Measurements from ENCODE around the gene MRPL17. TPM values are rescaled to one million over a fixed set of nuclear protein-coding genes. Genes with fewer than 3 reads are reported as not detected.

MRPL17 gene
- total RNA-seq = 40.5 TPM

DNA sequence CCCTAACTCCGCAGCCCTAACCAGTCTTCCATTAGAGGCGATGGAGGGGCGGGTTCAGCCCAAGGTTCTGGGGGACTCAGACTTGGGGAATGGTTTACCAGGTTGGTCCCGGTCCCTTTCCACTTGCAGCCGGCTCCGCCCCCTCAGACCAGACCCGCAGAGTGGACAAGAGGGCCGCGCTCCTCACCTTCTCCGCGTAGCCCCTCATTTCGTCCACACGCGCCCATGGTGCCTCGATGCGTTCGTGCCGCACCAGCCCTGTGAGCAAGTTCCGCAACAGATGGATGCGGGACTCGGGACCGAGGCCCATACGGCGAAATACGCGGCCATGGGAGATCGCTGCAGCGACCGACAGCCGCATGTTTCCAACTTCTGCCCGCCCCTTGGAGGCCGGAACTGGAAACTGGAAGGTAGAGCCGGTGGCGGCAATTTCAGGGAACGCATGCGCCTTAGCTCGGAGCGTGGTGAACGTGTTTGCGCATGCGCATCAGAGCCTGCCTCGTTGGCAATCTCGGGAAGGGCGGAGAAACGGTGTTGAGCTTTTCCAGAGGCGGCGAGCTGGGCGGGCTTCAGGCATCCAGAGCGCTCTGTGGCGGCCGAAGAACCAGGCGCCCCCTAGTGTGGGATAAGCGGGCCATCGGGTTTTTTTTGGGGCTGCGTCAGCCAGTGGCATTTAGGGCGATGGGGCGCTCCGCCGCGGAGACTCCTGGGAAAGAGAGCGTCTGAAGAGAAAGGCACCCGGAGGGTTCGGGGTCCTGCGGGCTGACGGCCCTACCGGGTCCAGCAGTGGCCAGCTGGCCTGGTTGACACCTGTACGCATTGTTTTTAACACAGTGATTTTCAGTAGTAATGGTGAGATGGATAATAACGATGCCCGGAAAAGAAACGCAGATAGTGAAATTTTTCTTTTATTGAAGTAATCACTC is at the start of gene MRPL17:
MRPL17 (minus strand) TSS at position 405 of the 926 bp plus-strand sequence; CDS start at position 361, 44 bp downstream.

DNA sequence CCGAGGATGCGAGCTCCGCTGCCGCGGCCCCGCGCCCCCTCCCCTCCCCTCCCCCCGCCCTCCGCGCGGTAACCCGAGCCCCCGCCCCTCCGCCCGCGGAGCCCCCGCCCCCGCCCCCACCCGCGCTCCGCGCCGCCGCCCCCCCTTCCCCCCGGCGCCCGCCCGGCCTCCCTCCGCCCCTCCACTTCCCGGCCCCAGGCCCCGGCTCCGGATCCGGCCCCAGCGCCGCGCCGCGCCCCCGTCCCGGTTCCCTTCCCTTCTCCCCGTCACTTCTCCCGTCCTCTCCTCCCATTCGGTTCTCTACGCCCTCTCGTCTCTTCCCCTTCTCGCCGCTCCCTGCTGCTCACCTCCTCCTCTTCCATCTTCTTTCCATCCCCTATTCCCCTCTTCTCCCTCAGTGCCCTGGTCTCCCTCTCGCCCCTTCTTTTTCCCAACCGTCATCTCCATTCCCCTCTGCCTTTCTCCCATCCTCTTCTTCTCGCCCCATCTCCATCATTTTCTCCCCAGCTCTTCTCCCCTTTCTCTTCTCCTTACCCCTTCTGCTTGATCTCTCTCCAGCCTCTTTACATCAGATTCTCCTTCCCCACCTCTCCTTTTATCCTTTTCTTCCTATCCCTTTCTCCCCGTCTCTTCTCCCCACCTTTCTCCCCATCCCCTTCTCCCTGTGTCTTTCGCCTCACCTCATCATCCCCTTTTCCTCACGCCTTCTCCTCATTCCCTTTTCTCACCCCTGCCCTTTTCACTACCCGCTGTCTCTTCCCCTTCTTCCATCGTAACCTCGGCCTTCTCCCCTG is 27.2 kb downstream of the MRPL17 start, which contains the start of gene DCHS1:
DCHS1 (minus strand) TSS at position 20 of the 794 bp plus-strand sequence. CDS start 14,196 bp downstream, outside the sequence.

Other genes with a start within 250 kb of the MRPL17 start
- 2.5 TPM for gene HPX, start 242.4 kb downstream of the MRPL17 start, total RNA-seq
- gene TRIM3, start 209.4 kb downstream of the MRPL17 start, total RNA-seq = 48.8 TPM
- gene ARFIP2, start 202.0 kb downstream of the MRPL17 start, total RNA-seq = 44.1 TPM
- 22.5 TPM for gene TIMM10B, start 201.8 kb downstream of the MRPL17 start, total RNA-seq
- gene DNHD1, start 186.1 kb downstream of the MRPL17 start, total RNA-seq = 11.6 TPM
- 19.6 TPM for gene RRP8, start 79.7 kb downstream of the MRPL17 start, total RNA-seq
- 143 TPM for gene ILK, start 79.6 kb downstream of the MRPL17 start, total RNA-seq
- 56.2 TPM for gene TAF10, start 71.1 kb downstream of the MRPL17 start, total RNA-seq
- 113 TPM for gene TPP1, start 63.9 kb downstream of the MRPL17 start, total RNA-seq
- gene DCHS1, start 27.5 kb downstream of the MRPL17 start, total RNA-seq = 73.7 TPM
- 0.18 TPM for gene OR2AG2, start 88.6 kb upstream of the MRPL17 start, total RNA-seq
- not detected for gene OR2AG1, start 99.7 kb upstream of the MRPL17 start, total RNA-seq
- 0.41 TPM for gene OR6A2, start 116.3 kb upstream of the MRPL17 start, total RNA-seq
- not detected for gene OR10A5, start 162.3 kb upstream of the MRPL17 start, total RNA-seq
- gene OR10A2, start 179.7 kb upstream of the MRPL17 start, total RNA-seq = not detected
- gene OR10A4, start 193.3 kb upstream of the MRPL17 start, total RNA-seq = not detected
- 0.70 TPM for gene OR2D2, start 209.2 kb upstream of the MRPL17 start, total RNA-seq
- gene OR2D3, start 237.7 kb upstream of the MRPL17 start, total RNA-seq = not detected
- 2.2 TPM for gene ZNF215, start 243.1 kb upstream of the MRPL17 start, total RNA-seq

All from metanephros (tissue), 1 donor.